Stimulated activated CD4-positive, alpha-beta T cell treated with anti-CD3 and anti-CD28 coated beads, Interleukin-4, amount 100 ng/mL, for 48 hours (primary cell): ENCODE measurements around the gene TMEM131.
"Not testable (repeated sequence)": the region's sequence is repeated elsewhere in the genome, so short reads cannot be mapped to it uniquely, and the experiment has no call there.

Experiments used
- DNase-seq, 2 donors: peaks; one replicate each; pipeline ENCODE4 v3.0.0-alpha.2; 2020; ENCODE audit warnings: low read depth in 2 of 2

TMEM131 gene

DNA sequence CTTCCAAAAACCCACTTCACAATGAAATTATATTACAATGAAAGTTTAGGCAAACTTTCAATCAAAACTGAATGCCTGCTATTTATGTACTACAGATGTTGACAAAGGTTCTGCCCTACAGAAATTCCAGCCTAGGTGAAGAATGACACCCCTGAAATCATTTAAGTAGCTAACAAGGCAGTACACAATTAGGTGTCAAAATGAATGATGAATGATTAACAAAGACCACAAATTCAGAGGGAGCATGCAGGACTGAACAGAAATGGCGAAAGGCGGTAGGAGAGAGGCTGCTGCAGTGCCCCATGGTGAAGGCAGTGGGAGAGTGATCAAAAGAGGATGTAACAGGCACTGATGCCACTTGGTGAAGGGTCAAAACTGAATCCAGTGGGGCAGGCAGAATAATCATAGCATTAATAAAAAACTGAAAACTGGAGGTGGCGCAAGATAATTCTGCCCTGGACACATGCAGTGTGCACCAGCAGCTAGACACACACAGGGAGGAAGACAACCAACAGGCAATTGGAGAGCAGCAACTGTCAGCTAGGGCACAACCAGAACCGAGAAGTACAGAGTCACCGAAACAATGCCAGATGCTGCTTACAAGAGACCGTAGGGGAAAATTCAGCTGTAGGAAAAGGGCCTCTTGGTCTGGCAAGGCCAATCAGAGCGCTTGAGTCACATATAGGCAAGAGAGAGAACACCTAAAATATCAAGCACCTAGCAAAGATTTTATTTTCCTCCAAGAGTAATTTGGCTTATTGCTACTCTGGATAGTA, 4.5 kb downstream of the TMEM131 start:
- no peak for DNase-seq

DNA sequence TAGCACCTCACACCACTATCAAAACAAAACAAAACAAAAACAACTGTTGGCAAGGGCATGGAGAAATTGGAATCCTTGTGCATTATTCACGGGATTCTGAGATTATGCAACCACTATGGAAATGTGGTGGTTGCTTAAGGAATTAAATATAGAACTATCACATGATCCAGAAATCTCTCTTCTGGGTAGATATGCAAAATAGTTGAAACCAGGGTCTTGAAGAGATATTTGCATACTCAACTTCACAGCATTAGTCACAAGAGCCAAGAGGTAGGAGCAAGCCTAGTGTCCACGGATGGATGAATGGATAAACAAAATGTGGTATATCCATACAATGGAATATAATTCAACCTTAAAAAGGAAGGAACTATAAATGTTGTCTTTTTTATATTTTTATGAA, 7.0 kb downstream of the TMEM131 start:
- DNase-seq = no peak

DNA sequence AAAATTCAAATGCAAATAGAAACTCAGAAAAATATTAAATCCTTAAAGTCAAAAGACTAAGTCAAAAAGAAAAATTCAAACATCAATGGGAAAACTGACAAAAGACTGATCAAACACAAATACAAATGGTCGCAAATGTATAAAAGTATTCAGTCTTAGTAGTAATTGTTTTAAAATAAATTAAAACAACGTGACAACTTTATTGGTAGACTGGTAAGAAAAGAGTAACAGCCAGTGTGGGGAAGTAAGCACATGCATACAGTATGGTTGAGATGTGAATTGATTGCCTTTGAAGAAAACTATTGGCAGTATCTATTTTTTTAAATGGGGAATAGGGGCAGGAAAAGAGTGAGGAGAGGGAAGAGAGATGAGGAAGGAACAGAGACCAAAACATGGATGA, 9.8 kb downstream of the TMEM131 start:
- no peak for DNase-seq

DNA sequence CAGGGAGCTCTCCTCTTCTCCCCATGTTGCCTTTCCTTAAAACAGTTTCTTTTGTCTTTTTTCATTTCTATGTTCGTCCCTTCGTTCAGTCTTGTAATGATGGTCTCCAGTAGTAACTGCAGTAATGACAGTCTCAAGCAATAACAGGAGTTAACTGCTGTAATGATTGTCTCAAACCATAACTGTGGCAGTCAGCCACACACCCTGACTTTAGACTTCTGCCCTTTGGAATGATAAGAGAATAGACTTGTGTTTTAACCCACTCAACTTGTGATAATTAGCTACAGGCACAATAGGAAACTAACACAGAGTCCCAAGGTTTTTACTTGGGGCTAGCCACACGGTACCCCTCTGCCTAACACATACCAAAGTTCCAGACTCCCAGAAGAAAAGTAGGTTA, 12.1 kb downstream of the TMEM131 start:
- no peak for DNase-seq

DNA sequence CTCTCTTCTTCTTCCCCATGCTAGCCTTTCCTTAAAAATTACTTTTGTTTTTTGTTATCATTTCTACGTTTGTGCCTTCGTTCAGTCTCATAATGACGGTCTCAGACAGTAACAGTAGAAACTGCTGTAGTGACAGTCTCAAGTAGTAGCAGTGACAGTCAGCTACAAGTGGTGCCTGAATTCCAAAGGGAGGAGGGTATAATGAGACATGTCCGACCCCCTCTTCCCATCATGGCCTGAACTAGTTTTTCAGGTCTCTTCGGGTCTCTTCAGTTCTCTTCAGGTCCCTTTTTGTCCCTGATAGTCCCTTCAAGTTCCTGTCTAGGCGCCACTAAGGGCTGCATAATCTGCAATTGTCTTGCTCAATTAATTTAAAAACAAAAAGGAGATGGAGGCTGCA, 12.6 kb downstream of the TMEM131 start:
- no peak for DNase-seq

DNA sequence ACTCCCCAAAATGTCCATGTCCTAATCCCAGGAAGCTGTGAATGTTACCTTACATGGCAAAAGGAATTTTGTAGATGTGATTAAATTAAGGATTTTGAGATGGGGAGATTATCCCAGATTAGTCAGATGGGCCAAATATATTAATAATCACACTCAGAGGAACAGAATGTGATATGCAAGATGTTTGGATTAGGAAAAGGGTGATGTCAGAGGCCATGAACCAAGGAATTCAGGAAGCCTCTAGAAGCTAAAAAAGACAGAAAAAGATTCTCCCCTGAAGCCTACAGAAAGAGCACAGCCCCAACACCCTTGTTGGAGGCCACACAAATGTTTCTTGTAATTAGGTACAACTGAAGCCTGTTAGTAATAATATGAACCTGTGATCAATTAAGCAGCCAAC, 13.1 kb downstream of the TMEM131 start:
- no peak for DNase-seq

DNA sequence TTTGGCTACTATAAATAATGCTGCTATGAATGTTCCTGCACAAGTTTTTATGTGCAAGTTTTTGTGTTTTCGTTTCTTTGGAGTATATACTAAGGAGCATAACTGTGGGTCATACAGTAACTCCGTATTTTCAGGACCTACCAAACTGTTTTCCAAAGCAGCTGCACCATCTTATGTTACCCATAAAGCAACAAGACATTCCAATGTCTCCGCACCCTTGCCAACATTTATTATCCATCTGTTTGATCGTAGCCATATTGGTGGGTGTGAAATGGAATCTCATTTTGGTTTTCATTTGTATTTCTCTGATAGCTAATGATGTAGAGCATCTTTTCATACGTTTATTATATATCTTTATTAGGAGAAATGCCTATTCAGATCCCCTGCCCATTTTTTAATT, 13.8 kb downstream of the TMEM131 start:
- DNase-seq = no peak

DNA sequence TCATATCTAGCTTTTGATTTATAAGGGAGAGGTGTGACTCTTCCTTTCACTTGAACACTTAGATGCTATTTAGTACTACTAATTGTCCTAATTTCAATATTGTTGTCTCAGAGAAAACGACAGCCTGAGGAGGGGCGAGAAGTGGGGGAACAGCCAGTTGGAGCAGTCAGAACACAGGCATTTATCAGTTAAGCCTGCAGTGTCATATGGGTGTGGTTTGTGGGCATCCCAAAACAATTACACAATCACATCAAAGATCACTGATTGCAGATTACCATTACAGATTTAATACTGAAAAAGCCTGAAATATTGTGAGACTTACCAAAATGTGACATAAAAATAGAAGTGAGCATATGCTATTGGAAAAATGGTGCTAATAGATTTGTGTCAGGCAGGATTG, 15.8 kb downstream of the TMEM131 start:
- no peak for DNase-seq

DNA sequence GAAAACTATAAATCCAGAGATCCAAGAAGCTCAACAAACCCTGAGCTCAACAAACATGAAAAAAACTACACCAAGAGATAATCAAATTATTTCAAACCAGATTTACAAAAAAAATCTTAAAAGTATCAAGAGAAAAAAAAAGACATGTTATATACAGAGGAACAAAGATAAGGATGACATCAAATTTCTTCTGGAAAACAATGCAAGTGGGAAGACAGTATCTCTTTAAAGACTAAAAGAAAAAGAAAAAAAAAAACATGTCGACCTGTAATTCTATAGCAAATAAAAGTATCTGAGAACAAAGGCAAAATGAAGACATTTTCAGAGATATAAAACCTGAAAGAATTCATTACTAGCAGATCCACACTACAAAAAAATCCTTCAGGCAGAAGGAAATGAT, 21.3 kb downstream of the TMEM131 start:
- DNase-seq = no peak

DNA sequence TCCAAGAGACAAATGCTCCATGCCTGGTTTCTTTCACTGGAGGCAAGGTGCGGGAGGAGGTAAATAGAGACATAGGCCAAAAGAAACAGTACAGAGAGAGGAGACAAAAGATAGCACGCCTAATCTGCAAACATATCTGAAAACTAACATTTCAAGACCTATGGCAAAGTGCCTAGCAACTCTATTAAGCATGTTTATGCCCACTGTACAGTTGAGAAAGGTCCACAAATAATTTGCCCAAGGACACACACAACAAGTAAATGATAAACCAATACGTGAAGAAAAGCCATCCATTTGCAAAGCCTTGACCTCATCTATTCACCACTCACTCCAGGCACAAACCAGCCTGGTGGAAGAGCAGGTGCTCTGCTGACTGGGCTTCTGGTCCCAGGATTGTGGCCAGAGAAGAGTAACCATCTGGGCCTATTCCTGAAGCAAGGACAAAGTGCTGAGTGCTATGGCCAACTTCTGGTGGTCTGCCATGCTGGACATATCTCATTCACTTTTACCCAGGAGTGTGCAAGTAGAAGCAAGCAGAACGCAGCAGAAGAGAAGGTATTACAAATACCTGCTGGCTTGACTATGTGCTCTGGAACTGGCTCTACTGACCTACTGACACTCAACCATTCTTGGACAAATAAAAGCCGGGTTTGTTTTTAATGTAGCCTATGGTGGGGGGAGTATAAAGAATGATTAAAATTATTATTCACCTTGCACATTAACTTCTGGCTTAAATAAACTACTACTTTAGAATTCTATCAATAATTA, 25.3 kb downstream of the TMEM131 start:
- no peak for DNase-seq

DNA sequence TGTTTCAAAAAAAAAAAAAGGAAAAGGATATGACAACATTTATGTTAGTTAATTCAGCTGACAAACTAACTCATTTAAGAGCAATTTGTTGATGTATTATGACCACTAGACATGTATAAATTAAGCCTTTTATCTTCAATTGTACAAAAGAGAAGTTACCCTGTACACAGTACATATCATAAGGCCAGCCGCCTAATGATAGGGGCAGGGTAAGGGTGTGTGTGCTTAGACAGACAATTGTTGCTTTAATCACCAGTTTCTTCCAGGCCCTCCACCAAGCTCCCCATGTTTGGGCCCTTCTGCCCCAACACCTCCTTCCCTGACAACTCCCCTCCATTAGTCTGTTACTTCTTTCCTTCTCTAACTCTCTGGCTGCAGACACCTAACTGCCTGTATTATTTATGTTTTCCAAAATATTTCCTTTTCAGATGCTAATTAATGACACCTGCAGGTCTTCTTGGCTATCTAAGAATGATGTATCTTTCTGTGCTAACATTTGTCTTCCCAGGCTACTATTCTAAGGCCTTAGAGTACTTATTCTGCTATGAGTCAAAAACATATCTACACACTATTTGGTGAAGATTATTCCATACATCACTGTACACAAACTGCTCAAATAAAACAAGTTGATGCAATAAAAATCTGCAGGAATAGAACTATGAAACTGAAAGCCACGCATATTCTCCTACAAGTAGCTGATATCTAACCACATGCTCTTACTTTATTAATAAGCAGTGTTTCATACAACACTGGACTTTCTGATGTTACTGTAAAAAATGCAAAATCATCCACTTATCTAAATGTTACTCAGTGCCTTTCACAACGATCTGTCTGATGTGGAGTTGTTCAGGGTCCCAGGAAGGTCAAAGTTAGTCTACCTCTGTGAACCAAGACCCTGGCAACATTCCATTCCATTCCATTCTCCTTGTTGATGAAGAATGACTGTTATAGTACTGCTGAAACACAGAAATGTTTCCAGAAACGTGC, 26.4 kb downstream of the TMEM131 start:
- DNase-seq = no peak

DNA sequence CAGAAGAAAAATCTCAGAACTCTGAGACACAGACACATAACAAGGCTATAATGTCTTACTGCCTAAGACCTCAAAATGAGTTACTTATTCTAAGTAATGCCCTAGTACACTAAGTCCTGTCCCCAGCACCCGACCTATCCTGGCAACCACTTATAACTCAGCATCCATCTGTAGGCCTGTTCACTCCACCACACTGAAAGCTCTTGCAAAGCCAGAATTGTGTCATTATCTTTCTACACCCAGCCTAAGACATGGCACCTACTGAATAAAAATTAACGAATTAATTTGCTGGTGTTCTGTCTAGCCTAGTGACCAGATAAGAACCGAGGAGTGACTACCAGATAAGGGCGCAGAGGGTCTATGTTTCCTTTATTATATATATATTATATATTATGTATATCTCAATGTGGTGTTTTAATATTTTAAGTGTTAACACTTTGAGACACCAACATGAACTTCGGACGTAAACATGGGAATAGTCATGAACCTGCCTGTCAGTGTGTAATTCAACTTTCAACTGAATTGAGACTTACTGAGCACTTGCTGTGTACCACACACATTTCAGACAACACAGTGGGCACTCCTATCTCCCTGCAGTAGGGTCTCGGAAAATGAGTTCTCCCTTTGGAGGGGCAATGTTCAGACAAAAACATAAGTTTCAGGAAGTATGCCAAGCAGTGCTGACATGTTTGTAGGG, 27.7 kb downstream of the TMEM131 start:
- DNase-seq = no peak

DNA sequence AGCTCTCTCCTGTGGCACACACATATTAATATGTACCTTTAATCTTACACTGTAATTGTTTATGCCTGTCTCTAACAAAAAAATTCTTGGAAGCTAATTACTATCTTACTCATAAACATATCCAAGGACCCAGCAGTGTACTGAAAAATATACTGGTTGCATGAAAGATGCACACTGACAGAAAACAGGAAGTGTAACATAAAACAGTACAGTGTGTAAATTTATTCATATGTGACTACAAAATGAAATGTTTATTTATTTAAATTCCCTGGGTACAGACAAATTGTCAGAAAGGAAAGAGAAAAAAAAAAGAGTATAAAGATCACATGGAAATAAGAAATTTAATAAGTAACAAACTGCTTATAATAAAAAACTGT, 28.5 kb downstream of the TMEM131 start:
- DNase-seq = no peak

DNA sequence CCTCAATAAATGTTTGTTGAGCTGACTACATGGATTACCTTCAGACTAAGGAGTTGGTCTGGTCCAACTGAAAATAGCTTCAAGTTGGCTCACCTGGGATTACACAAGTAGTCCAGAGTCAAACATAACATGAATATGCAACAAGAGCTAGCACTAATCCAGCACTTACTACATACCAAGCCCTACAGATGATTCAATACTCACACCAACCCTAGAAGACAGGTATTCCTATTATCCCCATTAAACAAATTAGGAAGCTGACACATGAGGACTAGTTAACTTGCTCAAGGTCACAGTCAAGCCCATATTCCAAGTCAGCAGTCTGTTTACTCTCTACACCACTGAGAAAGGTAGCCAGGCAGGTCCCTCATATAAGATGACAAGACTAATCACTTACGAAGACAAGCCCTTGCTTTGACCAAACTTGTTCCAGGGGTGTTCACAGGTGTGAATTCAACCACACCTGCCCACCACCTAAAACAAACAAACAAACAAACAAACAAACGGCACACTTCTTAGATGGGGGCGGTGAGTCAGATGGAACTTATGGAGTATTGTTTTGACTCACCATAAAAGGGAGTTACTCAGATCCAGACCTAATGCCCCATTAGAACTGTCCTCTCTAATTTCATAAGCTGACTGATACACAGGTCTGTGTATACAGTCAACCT, 29.1 kb downstream of the TMEM131 start:
- no peak for DNase-seq

DNA sequence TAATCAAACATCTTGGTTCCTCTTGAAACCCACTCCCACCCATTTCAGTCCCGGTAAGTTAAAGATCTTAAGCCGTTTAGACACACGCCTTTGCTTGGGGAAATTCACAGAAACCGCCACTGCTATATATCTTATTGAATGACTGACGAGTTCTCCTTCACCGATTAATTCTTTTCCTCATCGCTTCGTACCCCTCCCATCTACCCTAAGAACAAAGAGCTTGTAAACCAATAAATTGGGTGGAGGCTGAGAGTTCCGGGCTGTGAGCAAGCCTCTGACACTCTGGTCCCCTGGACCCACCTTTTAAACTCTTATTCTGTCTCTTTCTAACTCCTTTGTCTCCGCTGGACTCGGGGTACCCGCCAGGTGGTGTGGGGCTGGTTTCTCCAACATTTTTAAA, 30.6 kb downstream of the TMEM131 start:
- no peak for DNase-seq

DNA sequence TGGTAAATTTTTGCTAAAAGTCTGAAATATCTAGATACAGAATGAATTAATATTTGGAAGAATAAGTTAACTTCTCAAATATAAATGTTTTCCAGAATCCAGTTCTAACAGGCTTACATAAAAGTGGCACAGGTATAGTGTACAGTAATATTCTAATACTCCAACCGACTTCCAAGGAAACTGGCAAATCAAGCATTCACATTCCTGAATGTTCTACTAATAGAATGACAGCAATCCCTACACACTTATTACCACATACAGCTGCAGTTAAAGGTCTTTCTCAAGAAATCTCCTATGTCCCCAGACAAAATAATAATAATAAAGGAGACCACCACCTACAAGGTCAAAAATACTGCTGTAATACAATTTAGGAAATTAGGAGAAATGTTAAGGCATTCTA, 31.9 kb downstream of the TMEM131 start:
- no peak for DNase-seq

DNA sequence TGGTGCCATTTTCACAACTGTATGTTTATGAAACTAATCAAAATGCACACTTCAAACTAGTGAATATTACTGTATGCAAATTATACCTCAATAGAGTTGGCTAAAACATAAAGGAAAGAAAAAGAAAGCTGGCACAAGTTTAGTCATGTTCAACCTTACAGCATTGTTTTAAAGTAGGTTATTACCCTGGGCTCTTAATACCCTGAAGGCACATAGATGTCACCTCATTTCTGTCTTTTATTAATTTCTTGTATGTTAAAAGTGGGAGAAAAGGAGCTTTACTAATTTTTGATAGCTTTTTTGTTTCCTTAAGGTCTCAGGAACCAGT, 32.7 kb downstream of the TMEM131 start:
- no peak for DNase-seq

DNA sequence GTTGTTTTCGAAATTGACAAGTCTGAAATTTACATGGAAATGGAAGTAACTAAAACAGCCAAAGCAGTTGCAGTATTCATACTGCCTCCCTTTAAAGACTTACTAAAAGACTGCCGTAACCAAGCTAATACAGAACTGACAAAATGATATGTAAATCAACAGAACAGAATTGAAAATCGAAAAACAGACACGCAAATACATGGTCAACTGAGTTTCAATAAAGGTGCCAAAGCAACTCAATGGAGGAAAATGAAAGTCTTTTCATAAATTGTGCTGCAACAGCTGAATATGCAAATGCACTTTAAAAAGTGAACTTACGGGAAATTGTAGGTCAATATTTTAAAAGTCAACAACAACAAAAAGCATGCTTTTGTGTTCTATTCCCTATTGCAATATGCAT, 34.2 kb downstream of the TMEM131 start:
- DNase-seq = no peak

DNA sequence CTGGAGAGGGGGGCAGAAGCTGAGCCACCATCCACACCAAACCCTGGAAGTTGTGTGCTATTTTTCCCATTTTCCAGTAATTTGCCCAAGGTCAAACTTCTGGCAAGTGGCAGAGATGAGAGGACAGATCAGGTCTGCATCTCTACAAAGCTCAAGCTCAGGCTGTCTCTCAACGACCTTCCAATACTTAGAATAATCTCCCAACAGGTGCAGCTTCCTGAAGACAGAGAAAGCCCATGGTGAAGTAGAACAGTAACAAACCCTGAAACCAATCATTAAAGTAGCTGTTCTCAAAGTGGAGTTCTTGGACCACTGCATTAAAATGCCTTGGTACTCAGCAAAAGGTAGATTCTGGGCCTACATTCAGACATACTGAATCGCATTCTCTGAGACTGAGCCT, 37.6 kb downstream of the TMEM131 start:
- no peak for DNase-seq

DNA sequence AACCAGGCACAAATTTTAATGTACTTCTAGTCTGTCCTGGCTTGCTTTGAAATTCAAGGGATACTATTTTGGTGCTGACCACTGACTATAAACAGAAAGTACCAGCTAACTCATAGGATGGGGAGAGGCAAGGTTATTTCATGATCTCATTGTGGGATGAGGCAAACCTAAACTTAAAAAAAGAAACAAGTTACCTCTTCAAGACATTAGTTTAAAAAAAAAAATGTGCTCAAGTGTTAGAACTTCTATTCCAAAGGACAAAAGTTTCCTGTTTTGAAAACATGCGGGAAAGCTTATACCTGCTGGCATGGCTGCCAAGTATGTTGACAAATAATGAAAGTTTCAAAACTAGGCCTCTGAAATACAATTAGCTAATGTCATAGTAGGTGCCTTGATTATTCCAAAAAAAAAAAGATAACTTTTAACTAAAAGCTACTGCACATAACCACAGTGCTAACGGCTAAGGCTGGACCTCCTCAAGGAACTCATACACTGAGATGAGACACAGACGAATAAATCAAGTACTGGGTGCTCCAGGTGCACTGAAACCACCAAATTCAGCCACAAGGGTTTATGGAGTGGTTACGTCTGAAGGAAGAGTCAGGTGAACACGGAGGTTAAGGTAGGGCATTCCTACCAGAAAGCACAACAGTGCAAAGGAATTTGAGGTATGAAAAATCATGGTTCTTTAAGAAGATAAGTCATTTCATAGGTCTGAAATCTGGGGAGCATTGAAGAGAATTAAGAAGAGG, 38.1 kb downstream of the TMEM131 start:
- DNase-seq = no peak

DNA sequence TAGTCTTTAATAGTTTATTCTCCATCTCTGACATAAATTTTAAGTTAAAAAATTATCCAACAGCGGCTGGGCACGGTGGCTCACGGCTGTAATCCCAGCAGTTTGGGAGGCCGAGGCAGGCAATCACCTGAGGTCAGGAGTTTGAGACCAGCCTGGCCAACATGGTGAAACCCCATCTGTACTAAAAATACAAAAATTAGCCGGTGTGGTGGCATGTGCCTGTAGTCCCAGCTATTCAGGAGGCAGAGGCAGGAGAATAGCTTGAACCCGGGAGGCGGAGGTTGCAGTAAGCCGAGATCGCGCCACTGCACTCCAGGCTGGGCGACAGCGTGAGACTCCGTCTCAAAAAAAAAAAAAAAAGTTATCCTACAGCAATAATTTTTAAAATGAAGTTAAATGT, 39.0 kb downstream of the TMEM131 start:
- not testable (repeated sequence) for DNase-seq
